Natural killer cell treated with Interleukin-12 subunit alpha and Interleukin-12 subunit beta and Interleukin-15 and Interleukin-18, amount 100 ng/mL, for 72 hours (primary cell): ENCODE results near the gene AUTS2. TPM values are rescaled to one million over a fixed set of nuclear protein-coding genes. Genes with fewer than 3 reads are reported as not detected.

Source experiments
- ATAC-seq, 2 donors: fragments of 150-1000 bp; cut with Tn5 transposase in 1 of 2; sonication (Bioruptor Pico), chemical (Tn5 transposase) in 1 of 2; 2 replicates each; pipeline ENCODE4 v1.10.0; 2021
- DNase-seq: peaks from one replicate; pipeline ENCODE4 v3.0.0; 2022; ENCODE audit warnings: low spot score
- H3K27ac Mint-ChIP-seq, 2 donors: 1 replicate in 1 of 2; 2 replicates in 1 of 2; pipeline ENCODE4 v1.8.0; 2022; ENCODE audit warnings: mixed read lengths in 2 of 2, mild to moderate bottlenecking in 1 of 2, moderate library complexity in 1 of 2
- H3K27me3 Mint-ChIP-seq, 2 donors: 1 replicate in 1 of 2; 2 replicates in 1 of 2; pipeline ENCODE4 v1.8.0; 2022; ENCODE audit warnings: mixed read lengths in 2 of 2
- H3K36me3 Mint-ChIP-seq: one replicate; pipeline ENCODE4 v1.8.0; 2022; ENCODE audit warnings: mixed read lengths
- H3K4me1 Mint-ChIP-seq, 2 donors: 1 replicate in 1 of 2; 2 replicates in 1 of 2; pipeline ENCODE4 v1.8.0; 2022; ENCODE audit warnings: low read depth in 2 of 2, mixed read lengths in 2 of 2, mild to moderate bottlenecking in 1 of 2
- H3K4me3 Mint-ChIP-seq: one replicate; pipeline ENCODE4 v1.8.0; 2022; ENCODE audit warnings: mixed read lengths
- H3K9me3 Mint-ChIP-seq: 2 replicates; pipeline ENCODE4 v1.8.0; 2022; ENCODE audit warnings: mixed read lengths
- total RNA-seq, 2 donors: library from RNA; stranded (reverse); gene quantifications; one replicate each; pipeline ENCODE4 v1.2.3, GENCODE V29; 2022

The AUTS2 gene
- total RNA-seq, 2 donors from 2014 or later: 14.3 to 43.0 TPM

DNA sequence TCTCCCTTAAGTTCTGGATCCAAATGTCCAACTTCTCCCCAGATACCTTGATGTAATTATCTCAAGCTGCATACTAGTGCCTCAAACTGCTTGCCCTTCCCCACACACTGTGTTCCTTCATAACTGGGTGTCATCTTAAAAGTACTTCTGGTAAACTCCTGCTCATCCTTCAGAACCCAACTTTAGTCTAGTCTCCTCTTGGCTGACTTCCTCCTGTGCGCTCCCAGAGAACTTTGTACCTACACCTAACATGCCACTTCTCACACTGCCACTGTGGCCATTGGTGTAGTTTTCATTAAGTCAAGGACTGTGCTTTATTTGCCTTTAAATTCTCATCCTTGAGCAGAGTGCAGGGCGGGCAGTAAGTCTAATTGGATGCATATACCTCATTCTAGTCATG lies 958.5 kb downstream of the AUTS2 start:
- ATAC-seq: no peak
- no peaks in the 10 kb centered on the region for H3K4me1 Mint-ChIP-seq
- H3K9me3 Mint-ChIP-seq: no peaks in the 10 kb centered on the region
- no peak for DNase-seq
- H3K4me3 Mint-ChIP-seq: no peak overlapping the region
- H3K27me3 Mint-ChIP-seq: no peaks in the 10 kb centered on the region
- H3K36me3 Mint-ChIP-seq: no peaks in the 10 kb centered on the region
- H3K27ac Mint-ChIP-seq: no peak overlapping the region

DNA sequence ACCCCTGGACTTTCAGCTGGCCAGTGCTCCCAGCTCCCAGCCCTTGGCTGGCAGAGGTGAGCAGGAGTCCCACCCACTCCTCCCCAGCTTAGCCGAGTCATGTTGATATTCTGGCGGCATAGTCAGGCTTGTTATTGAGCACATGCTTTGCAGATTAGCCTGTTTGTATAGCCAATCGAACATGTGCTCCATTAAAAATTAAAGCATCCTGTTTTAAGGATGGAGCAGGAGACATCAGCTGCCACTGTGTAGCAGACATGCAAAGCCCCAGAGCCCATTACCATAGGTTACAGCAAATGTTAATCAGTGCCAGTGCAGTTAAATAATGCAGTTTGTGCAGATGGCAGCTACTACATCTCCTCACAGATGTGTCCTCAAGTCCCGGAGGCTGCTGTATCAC lies 959.1 kb downstream of the AUTS2 start:
- Mint-ChIP-seq H3K36me3 (no peaks in the 10 kb centered on the region), H3K27ac (no peak overlapping the region), H3K27me3 (no peaks in the 10 kb centered on the region), H3K9me3 (no peaks in the 10 kb centered on the region), H3K4me3 (no peak overlapping the region), H3K4me1 (no peaks in the 10 kb centered on the region)
- ATAC-seq: no peak
- DNase-seq: no peak

DNA sequence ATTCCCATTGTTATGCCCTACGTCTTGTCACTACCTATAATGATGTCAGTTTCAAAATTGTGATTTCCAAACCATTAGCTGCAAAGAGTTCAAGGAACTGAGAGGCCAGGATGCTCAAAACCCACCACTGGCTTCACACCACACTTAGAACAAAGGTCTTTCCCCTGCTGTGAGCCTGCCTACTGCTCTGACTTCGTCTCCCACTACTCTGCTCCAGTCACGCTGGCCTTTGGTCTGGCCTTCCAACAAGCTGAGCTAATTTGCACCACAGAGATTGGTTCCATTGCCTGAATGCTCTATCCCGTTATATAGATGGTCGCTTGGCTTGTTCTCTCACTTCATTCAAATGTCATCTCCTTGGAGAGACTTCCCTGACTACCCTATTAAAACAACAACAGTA lies 961.5 kb downstream of the AUTS2 start:
- no peaks in the 10 kb centered on the region for H3K36me3 Mint-ChIP-seq
- no peak for DNase-seq
- H3K27ac Mint-ChIP-seq: no peak overlapping the region
- no peak for ATAC-seq
- no peaks in the 10 kb centered on the region for H3K27me3 Mint-ChIP-seq
- no peaks in the 10 kb centered on the region for H3K4me1 Mint-ChIP-seq
- no peak overlapping the region for H3K4me3 Mint-ChIP-seq
- no peaks in the 10 kb centered on the region for H3K9me3 Mint-ChIP-seq

DNA sequence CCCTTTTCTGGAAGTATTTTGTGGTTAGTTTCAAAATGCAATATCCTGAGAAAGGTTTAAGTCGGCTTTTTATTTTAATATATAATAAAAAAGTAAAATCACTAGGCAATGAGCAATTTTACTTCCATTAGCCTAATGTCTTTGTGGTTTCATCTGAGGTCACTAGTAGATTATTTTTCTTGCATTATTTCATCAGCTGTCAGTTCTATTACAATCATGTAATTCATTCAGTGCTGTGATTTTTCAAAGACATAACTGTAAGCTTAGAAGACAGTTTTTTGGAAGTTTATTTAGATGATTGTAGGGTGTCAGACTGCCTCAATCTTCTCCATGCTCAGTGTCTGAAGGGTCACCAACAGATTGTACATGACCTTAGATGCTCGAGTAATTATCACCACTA lies 965.7 kb downstream of the AUTS2 start:
- DNase-seq: no peak
- H3K36me3 Mint-ChIP-seq: no peaks in the 10 kb centered on the region
- H3K27me3 Mint-ChIP-seq: no peaks in the 10 kb centered on the region
- no peaks in the 10 kb centered on the region for H3K4me1 Mint-ChIP-seq
- H3K4me3 Mint-ChIP-seq: no peak overlapping the region
- no peak for ATAC-seq
- H3K9me3 Mint-ChIP-seq: no peaks in the 10 kb centered on the region
- H3K27ac Mint-ChIP-seq: no peak overlapping the region

DNA sequence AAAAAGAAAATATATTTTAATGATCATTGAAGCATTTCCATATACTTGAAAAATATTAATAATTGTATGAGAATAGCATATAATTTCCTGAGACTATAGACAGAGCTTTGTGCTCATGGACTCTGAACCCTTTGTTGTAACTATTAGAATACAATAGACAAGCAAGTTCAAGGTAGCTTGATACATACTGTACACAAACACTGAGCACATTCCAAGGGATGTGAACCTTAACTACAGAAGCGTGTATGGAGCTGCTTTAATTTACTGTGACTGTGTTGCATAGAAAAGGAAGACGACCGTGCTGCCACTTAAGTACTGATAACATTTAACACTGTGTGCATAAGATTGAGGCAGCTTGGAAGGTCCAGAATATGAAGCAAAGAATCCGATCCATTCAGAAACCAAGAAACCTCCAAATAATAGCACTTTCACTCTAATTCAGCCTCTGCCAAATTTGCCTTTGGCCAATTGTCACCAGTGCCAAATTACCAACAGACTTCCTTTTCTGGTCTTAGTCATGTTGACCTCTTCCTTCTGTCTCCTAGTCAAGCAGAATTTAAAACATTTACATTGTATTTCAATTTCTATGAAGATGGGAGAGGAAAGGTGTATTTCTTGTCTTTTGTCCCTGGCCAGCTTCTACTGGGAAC lies 967.6 kb downstream of the AUTS2 start:
- no peak overlapping the region for H3K4me3 Mint-ChIP-seq
- no peak for ATAC-seq
- H3K27me3 Mint-ChIP-seq: no peaks in the 10 kb centered on the region
- DNase-seq: no peak
- no peaks in the 10 kb centered on the region for H3K4me1 Mint-ChIP-seq
- no peaks in the 10 kb centered on the region for H3K36me3 Mint-ChIP-seq
- H3K9me3 Mint-ChIP-seq: no peaks in the 10 kb centered on the region
- no peak overlapping the region for H3K27ac Mint-ChIP-seq

GRCh38 chr7:70566671-70567070 lies 968.4 kb downstream of the AUTS2 start:
- no peak overlapping the region for H3K27ac Mint-ChIP-seq
- H3K4me1 Mint-ChIP-seq: no peaks in the 10 kb centered on the region
- ATAC-seq (no peak), DNase-seq (no peak)
- no peaks in the 10 kb centered on the region for H3K36me3 Mint-ChIP-seq
- no peaks in the 10 kb centered on the region for H3K27me3 Mint-ChIP-seq
- no peaks in the 10 kb centered on the region for H3K9me3 Mint-ChIP-seq
- no peak overlapping the region for H3K4me3 Mint-ChIP-seq

DNA sequence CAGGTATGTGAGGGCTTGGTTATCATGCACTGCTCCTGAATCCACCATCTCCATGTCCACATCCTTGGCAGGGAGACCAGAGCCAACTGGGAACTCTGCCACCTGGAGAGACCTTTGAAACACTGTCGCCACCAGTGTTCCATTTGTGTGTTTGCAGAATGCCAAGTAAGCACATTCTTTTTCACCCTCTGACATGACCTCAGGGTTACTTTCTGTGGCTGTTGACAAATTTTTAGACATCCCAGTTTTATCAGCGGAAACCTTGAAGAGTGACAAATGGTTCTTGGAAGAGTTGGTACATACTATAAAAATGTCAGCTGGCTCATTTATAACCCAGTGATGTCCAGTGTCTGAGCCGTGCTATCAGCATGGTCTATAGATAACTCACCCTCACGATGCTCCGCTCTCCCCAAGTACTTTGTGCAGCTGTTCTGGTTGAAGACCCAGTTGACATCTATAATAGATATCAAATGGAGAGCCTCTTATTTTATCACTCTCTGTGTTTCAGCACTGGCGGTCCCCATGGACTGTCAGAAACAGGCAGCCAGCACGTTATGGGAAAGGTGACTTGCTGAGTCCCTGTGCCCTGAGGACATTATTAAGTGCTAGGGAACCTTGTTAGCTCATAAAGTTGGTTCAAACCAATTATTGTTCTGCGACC lies 970.5 kb downstream of the AUTS2 start:
- no peak overlapping the region for H3K27ac Mint-ChIP-seq
- H3K4me1 Mint-ChIP-seq: no peaks in the 10 kb centered on the region
- no peak overlapping the region for H3K4me3 Mint-ChIP-seq
- DNase-seq: no peak
- H3K27me3 Mint-ChIP-seq: no peaks in the 10 kb centered on the region
- H3K9me3 Mint-ChIP-seq: no peaks in the 10 kb centered on the region
- H3K36me3 Mint-ChIP-seq: no peaks in the 10 kb centered on the region
- no peak for ATAC-seq

DNA sequence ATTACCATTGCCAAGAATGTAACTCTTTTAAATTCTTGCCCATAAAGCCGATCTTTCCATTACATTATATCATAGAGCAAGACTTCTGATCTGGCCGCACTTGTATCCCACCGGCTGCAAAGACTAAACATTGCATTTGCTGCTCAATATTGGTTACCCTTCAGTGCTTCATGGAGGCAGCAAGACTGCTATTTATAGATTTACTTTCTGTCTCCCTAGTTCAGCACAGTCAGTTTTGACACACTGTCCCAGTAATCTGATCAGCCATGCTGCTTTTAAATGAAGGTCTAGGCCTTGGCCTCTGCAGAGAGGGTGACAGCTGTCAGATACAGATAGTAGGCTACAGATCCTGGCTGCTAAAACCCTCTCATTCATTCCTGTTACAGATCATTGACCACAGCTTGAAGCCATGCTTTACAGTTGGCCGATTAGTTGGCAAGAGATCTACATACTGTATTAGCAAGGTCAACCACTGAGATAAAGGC lies 971.1 kb downstream of the AUTS2 start:
- DNase-seq (no peak), ATAC-seq (no peak)
- H3K9me3 Mint-ChIP-seq: no peaks in the 10 kb centered on the region
- no peaks in the 10 kb centered on the region for H3K4me1 Mint-ChIP-seq
- no peak overlapping the region for H3K4me3 Mint-ChIP-seq
- H3K27ac Mint-ChIP-seq: no peak overlapping the region
- H3K36me3 Mint-ChIP-seq: no peaks in the 10 kb centered on the region
- H3K27me3 Mint-ChIP-seq: no peaks in the 10 kb centered on the region

DNA sequence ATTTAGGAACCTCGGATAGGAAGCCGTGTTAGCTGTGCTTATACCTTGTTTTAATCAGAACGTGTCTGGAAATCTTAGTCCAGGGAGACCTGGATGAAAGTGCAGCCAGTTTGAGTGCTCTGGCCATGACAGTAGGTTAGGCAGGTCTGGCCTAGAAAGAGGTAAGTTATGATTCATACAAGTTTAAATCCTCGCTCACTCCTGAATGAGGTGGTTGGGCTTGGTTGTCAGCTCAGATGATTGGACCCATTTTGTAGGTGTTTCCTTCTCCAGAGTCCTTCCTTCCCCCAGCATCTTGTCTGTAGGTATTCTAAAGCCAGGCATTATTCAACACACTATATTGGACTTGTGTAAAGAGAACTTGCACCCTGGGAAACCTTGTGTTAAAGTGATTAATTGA lies 971.8 kb downstream of the AUTS2 start:
- ATAC-seq (no peak), DNase-seq (no peak)
- Mint-ChIP-seq H3K36me3 (no peaks in the 10 kb centered on the region), H3K9me3 (no peaks in the 10 kb centered on the region), H3K27ac (no peak overlapping the region), H3K4me1 (no peaks in the 10 kb centered on the region), H3K27me3 (no peaks in the 10 kb centered on the region), H3K4me3 (no peak overlapping the region)

DNA sequence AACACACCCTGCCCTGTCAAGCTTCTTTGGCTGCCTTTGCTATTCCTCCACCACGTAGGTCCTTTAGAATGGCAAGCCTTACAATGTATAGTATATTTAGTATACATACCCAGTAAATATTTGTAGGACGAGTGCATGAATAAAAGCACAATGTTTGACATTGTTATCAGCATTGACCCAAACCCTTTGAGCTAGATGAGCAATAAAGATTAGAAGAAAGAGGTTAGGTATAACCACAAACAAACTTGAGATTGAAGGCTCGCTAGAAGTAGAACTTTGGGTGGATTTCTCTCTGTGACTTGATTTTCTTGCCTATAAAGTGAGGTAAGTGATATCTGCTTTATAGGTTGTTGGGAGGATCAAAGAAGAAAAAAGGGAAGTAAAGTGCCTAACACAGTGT lies 972.7 kb downstream of the AUTS2 start:
- ATAC-seq (no peak), DNase-seq (no peak)
- Mint-ChIP-seq H3K27ac (no peak overlapping the region), H3K4me3 (no peak overlapping the region), H3K9me3 (no peaks in the 10 kb centered on the region), H3K27me3 (no peaks in the 10 kb centered on the region), H3K4me1 (no peaks in the 10 kb centered on the region), H3K36me3 (no peaks in the 10 kb centered on the region)

- ATAC-seq: no peak
These were observed 973.2 kb downstream of the AUTS2 start for GRCh38 chr7:70571403-70571934.

DNA sequence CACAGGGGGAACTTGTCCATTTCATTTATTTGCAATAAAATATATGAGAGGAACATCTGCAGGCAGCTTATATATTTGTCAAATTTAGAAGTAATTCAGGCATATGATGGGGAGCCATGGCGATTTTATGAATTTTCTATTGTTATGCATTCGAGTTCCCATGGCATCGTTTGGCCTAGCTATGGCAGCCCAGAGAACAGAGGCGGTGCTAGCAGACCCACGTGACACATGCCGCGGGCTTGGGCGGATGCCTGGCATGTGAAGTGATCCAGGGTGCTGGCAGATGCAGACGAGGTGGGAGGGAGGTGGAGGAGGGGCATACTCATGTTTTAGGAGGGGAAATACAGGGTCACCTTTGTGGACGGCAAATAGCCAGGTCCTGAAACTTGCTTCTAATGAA lies 973.7 kb downstream of the AUTS2 start:
- H3K27ac Mint-ChIP-seq: no peak overlapping the region
- no peaks in the 10 kb centered on the region for H3K36me3 Mint-ChIP-seq
- no peak overlapping the region for H3K4me3 Mint-ChIP-seq
- no peaks in the 10 kb centered on the region for H3K9me3 Mint-ChIP-seq
- DNase-seq (no peak), ATAC-seq (no peak)
- H3K4me1 Mint-ChIP-seq: no peaks in the 10 kb centered on the region
- H3K27me3 Mint-ChIP-seq: no peaks in the 10 kb centered on the region

More at GRCh38 chr7:70571403-70571934, 973.2 kb downstream of the AUTS2 start:
- no peak overlapping the region for H3K27ac Mint-ChIP-seq
- H3K4me1 Mint-ChIP-seq: no peaks in the 10 kb centered on the region
- no peaks in the 10 kb centered on the region for H3K27me3 Mint-ChIP-seq
- H3K36me3 Mint-ChIP-seq: no peaks in the 10 kb centered on the region
- no peak for DNase-seq
- no peaks in the 10 kb centered on the region for H3K9me3 Mint-ChIP-seq
- H3K4me3 Mint-ChIP-seq: no peak overlapping the region

DNA sequence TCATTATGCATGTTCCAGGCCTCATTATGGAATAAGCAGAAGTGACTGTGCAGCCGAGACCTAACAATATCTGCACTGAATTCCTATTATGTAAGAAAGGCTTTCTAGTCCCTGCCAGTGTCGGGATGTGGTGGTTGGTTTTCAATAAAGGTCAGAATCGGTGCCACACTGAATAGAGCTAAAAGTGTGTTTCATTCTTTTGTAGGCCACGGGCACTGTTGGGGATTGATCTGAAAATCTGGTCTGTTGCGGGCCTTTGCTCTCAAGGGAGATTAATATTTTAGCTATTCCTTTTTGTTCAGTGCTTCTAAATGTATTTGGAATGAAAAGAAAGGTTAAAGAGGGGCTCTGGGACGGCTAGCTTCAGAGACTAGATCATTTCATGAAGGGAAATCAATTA lies 974.3 kb downstream of the AUTS2 start:
- Mint-ChIP-seq H3K27ac (no peak overlapping the region), H3K4me3 (no peak overlapping the region), H3K9me3 (no peaks in the 10 kb centered on the region), H3K27me3 (no peaks in the 10 kb centered on the region), H3K4me1 (no peaks in the 10 kb centered on the region), H3K36me3 (no peaks in the 10 kb centered on the region)
- no peak for DNase-seq
- no peak for ATAC-seq

- no peak overlapping the region for H3K27ac Mint-ChIP-seq
- DNase-seq (no peak), ATAC-seq (no peak)
- H3K9me3 Mint-ChIP-seq: no peaks in the 10 kb centered on the region
- H3K4me1 Mint-ChIP-seq: no peaks in the 10 kb centered on the region
- no peaks in the 10 kb centered on the region for H3K27me3 Mint-ChIP-seq
- H3K36me3 Mint-ChIP-seq: no peaks in the 10 kb centered on the region
- no peak overlapping the region for H3K4me3 Mint-ChIP-seq
These were observed 974.9 kb downstream of the AUTS2 start for GRCh38 chr7:70573071-70573661.
